ENCODE results near the gene MYZAP.

DNA sequence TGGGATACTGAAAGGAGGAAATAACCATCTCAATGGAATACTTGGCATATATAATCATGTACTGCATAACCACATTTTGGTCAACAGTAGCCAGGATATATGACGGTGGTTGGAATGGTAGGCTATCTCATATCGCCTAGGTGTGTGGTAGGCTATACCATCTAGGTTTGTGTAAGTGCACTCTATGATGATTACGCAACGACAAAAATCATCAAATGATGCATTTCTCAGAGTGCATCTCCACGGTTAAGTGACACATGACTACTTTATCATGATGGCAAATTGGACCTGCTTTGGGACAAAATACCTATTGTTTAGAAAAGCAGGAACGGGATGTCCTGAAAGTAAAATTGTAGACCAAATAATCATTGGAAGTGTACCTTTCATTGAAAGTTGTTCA lies 2.8 kb downstream of the MYZAP start:
- TF ChIP-seq RAD21 (IDR thresholded peaks at IDR 0.05 in 1 of 2, conservative IDR thresholded peaks at IDR 0.05 in 1 of 2; ENCODE audit: low read depth in 2 of 2, low read length in 2 of 2): no peak
- TF ChIP-seq MAX (IDR thresholded peaks at IDR 0.05): no peak
- TF ChIP-seq YY1 (IDR thresholded peaks at IDR 0.05; ENCODE audit: low read depth, low read length): no peak
- TF ChIP-seq, protein P1, sequence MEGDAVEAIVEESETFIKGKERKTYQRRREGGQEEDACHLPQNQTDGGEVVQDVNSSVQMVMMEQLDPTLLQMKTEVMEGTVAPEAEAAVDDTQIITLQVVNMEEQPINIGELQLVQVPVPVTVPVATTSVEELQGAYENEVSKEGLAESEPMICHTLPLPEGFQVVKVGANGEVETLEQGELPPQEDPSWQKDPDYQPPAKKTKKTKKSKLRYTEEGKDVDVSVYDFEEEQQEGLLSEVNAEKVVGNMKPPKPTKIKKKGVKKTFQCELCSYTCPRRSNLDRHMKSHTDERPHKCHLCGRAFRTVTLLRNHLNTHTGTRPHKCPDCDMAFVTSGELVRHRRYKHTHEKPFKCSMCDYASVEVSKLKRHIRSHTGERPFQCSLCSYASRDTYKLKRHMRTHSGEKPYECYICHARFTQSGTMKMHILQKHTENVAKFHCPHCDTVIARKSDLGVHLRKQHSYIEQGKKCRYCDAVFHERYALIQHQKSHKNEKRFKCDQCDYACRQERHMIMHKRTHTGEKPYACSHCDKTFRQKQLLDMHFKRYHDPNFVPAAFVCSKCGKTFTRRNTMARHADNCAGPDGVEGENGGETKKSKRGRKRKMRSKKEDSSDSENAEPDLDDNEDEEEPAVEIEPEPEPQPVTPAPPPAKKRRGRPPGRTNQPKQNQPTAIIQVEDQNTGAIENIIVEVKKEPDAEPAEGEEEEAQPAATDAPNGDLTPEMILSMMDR (IDR thresholded peaks at IDR 0.05; ENCODE audit: control extremely low read depth in 1 of 3, insufficient read depth in 1 of 3, low read depth in 1 of 3, low read length in 3 of 3): no peak
- TF ChIP-seq POLR2A (IDR thresholded peaks at IDR 0.05; ENCODE audit: control extremely low read depth in 1 of 2, low read depth in 2 of 2, low read length in 2 of 2): no peak
- TF ChIP-seq SUZ12 (IDR thresholded peaks at IDR 0.05; ENCODE audit: low read length): no peak
- no peak for TF ChIP-seq POLR2AphosphoS5 (IDR thresholded peaks at IDR 0.05; ENCODE audit: low read depth, low read length)
- TF ChIP-seq HDAC2 (IDR thresholded peaks at IDR 0.05; ENCODE audit: borderline replicate concordance in 1 of 2, low read depth in 2 of 2, low read length in 2 of 2): no peak
- TF ChIP-seq, protein P2, sequence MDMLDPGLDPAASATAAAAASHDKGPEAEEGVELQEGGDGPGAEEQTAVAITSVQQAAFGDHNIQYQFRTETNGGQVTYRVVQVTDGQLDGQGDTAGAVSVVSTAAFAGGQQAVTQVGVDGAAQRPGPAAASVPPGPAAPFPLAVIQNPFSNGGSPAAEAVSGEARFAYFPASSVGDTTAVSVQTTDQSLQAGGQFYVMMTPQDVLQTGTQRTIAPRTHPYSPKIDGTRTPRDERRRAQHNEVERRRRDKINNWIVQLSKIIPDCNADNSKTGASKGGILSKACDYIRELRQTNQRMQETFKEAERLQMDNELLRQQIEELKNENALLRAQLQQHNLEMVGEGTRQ (IDR thresholded peaks at IDR 0.05; ENCODE audit: low read length): no peak
- no peak for TF ChIP-seq EZH2 (IDR thresholded peaks at IDR 0.05; ENCODE audit: low read depth, low read length, severe bottlenecking)
- no peak for TF ChIP-seq JUND (IDR thresholded peaks at IDR 0.05; ENCODE audit: low read length)
- no peak for TF ChIP-seq CREB1 (IDR thresholded peaks at IDR 0.05)

All from H1 (cell line).